Tibial artery (tissue), 4 donors: ENCODE measurements around the gene NPTN.
"Not testable (repeated sequence)": the region's sequence is repeated elsewhere in the genome, so short reads cannot be mapped to it uniquely, and the experiment has no call there.

Experiments
- DNase-seq, 2 donors: peaks; one replicate each; pipeline ENCODE4 v3.0.0-alpha.2; 2019
- H3K27ac ChIP-seq, 2 donors: fragments of 200-600 bp; sonication (generic) in 1 of 2; 1 replicate in 1 of 2; 2 replicates in 1 of 2; pipeline ENCODE4 v1.5.1; 2018 to 2019; ENCODE audit warnings: mild to moderate bottlenecking in 1 of 2
- H3K27me3 ChIP-seq, 2 donors: fragments of 200-600 bp; sonication (generic) in 1 of 2; one replicate each; pipeline versions ENCODE4 v1.5.1 to v1.6.0; 2016 to 2019
- H3K36me3 ChIP-seq, 3 donors: fragments of 200-600 bp; sonication (generic) in 2 of 3; one replicate each; pipeline ENCODE4 v1.5.1; 2016 to 2019; ENCODE audit warnings: mild to moderate bottlenecking in 2 of 3
- H3K4me1 ChIP-seq, 4 donors: fragments of 200-600 bp; sonication (generic) in 2 of 4; 1 replicate in 3 of 4; 2 replicates in 1 of 4; pipeline ENCODE4 v1.5.1; 2016 to 2019
- H3K4me3 ChIP-seq, 2 donors: fragments of 200-600 bp; sonication (generic) in 1 of 2; 1 replicate in 1 of 2; 2 replicates in 1 of 2; pipeline ENCODE4 v1.5.1; 2018 to 2019; ENCODE audit warnings: mild to moderate bottlenecking in 2 of 2
- H3K9me3 ChIP-seq, 3 donors: fragments of 200-600 bp; sonication (generic) in 1 of 3; one replicate each; pipeline ENCODE4 v1.5.1; 2016 to 2019
- intact Hi-C: fragments of 100-400 bp; cut with DNase I; formaldehyde crosslinking; loops from one replicate; pipeline ENCODE4 v1.15.0; 2023; ENCODE audit warnings: low total_unique reads
- TF ChIP-seq, protein P1 (sequence below), 2 experiments: fragments of 200-600 bp in 1 of 2; fragments of 450-650 bp in 1 of 2; IDR thresholded peaks; one replicate each; pipeline ENCODE4 v1.5.1; 2017 to 2019; ENCODE audit warnings: antibody characterized with exemption in 2 of 2, mild to moderate bottlenecking in 1 of 2, moderate library complexity in 1 of 2

NPTN gene

DNA sequence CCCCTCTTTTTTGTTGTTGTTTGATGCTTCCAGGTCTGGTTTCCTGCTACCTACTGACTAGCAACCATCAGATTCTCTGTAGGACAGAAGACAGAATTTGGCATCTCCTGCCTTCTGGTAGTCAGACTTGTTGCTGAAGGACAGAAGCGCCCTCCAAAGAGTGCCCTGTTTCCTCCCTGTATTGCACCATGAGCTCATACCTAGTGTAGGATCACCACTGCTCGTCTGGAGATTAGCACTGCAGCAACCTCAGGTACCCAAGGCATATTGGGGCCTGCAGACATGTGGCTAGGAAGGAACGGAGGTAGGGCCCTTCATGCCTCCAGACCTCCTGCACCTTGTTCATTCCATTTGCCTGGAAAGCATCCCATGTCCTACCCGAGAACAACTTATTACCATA is 78.1 kb downstream of the NPTN start:
- TF ChIP-seq, protein P1, sequence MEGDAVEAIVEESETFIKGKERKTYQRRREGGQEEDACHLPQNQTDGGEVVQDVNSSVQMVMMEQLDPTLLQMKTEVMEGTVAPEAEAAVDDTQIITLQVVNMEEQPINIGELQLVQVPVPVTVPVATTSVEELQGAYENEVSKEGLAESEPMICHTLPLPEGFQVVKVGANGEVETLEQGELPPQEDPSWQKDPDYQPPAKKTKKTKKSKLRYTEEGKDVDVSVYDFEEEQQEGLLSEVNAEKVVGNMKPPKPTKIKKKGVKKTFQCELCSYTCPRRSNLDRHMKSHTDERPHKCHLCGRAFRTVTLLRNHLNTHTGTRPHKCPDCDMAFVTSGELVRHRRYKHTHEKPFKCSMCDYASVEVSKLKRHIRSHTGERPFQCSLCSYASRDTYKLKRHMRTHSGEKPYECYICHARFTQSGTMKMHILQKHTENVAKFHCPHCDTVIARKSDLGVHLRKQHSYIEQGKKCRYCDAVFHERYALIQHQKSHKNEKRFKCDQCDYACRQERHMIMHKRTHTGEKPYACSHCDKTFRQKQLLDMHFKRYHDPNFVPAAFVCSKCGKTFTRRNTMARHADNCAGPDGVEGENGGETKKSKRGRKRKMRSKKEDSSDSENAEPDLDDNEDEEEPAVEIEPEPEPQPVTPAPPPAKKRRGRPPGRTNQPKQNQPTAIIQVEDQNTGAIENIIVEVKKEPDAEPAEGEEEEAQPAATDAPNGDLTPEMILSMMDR (IDR thresholded peaks at IDR 0.05): no peak
- DNase-seq: no peak
- Histone ChIP-seq H3K27ac (no peak overlapping the region), H3K36me3 (peaks cover 23 to 52% (median 33%) of the 10 kb centered on the region in 3 donors), H3K4me1 (no peaks in the 10 kb centered on the region), H3K27me3 (no peaks in the 10 kb centered on the region), H3K4me3 (no peak overlapping the region), H3K9me3 (no peaks in the 10 kb centered on the region)
- intact Hi-C loops: loop anchor here (5.0 kb wide), 1 partner anchor 87 kb away; no protein-coding TSS in a partner anchor

DNA sequence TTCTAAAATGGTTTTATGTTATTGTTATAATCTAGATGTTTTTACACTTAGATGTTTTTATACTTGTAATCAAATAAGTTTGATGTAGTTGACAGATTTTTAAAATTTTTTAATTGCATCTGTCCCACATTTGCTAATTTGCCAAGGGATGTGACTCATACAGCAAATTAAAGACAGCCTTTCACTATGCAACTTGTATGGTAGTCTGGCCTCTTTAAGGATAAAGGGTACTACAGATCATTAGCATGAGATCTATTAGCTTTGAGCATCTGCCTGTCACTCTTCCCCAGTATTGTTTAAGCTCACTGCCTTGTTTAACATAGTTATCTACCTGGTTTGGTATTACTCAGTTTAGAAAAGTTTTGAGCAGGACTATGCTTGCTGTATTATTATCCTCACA is 83.0 kb downstream of the NPTN start:
- TF ChIP-seq, protein P1 (IDR thresholded peaks at IDR 0.05): no peak
- no peaks in the 10 kb centered on the region for H3K4me1 ChIP-seq
- intact Hi-C loops: no loop called here
- no peak overlapping the region for H3K4me3 ChIP-seq
- peaks cover 0 to 5% (median 2%) of the 10 kb centered on the region in 3 donors for H3K36me3 ChIP-seq
- H3K27ac ChIP-seq: no peak overlapping the region
- H3K27me3 ChIP-seq: no peaks in the 10 kb centered on the region
- no peaks in the 10 kb centered on the region for H3K9me3 ChIP-seq
- no peak for DNase-seq

DNA sequence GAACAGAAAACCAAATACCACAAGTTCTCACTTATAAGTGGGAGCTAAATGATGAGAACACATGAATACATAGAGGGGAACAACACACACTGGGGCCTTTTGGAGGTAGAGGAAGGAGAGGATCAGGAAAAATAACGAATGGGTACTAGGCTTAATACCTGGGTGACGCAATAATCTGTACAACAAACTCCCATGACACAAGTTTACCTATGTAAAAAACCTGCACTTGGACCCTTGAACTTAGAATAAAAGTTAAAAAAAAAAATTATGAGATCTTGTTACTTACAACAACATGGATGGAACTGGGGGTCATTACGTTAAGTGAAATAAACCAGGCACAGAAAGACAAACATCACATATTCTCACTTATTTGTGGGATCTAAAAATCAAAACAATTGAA is 84.3 kb downstream of the NPTN start:
- H3K27me3 ChIP-seq, H3K4me3 ChIP-seq, DNase-seq, H3K36me3 ChIP-seq, H3K4me1 ChIP-seq, H3K27ac ChIP-seq, H3K9me3 ChIP-seq, intact Hi-C loops: not testable (repeated sequence)

DNA sequence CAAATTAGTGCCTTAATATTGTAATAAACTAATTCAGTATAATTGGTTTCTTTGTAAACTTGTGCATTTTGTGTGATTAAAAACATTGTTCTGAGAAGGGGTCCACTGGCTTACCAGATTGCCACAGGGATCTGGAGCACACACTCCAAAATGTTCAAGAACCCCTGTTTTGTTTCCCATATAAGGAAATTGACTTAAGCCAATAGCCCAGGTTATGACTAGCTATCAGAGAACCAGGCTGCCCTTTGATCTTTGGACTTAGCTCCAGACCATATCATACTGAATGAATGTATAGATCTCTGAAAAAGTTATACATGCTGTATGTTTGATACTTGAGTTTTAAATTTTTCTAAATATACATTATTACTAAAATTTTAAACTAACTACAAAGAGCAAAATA is 91.7 kb downstream of the NPTN start:
- Histone ChIP-seq H3K36me3 (no peaks in the 10 kb centered on the region), H3K4me3 (no peak overlapping the region), H3K27me3 (no peaks in the 10 kb centered on the region), H3K9me3 (no peaks in the 10 kb centered on the region), H3K27ac (no peak overlapping the region), H3K4me1 (no peaks in the 10 kb centered on the region)
- TF ChIP-seq, protein P1 (IDR thresholded peaks at IDR 0.05): no peak
- no peak for DNase-seq
- intact Hi-C loops: no loop called here

DNA sequence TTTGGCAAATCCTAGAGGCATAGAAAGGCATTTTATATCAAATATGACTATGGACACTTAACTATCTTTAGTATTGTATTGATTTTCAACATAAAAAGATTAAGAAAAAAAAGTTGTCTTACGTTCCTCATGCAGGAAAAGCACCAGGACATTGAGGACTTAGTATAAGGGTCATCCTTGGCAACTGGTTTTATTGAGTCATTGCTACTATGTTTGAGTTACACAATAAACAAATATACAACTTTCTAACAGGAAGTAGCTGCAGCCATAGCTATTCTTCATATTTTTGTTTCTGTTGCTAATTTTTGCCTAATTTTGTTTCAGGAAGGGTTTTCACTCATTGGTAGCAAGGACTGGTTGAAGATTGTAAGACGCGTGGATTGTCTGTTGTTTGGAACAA is 93.0 kb downstream of the NPTN start:
- intact Hi-C loops: no loop called here
- H3K4me1 ChIP-seq: no peaks in the 10 kb centered on the region
- H3K27me3 ChIP-seq: no peaks in the 10 kb centered on the region
- TF ChIP-seq, protein P1 (IDR thresholded peaks at IDR 0.05): no peak
- H3K4me3 ChIP-seq: no peak overlapping the region
- H3K27ac ChIP-seq: no peak overlapping the region
- H3K9me3 ChIP-seq: no peaks in the 10 kb centered on the region
- H3K36me3 ChIP-seq: no peaks in the 10 kb centered on the region
- DNase-seq: no peak

DNA sequence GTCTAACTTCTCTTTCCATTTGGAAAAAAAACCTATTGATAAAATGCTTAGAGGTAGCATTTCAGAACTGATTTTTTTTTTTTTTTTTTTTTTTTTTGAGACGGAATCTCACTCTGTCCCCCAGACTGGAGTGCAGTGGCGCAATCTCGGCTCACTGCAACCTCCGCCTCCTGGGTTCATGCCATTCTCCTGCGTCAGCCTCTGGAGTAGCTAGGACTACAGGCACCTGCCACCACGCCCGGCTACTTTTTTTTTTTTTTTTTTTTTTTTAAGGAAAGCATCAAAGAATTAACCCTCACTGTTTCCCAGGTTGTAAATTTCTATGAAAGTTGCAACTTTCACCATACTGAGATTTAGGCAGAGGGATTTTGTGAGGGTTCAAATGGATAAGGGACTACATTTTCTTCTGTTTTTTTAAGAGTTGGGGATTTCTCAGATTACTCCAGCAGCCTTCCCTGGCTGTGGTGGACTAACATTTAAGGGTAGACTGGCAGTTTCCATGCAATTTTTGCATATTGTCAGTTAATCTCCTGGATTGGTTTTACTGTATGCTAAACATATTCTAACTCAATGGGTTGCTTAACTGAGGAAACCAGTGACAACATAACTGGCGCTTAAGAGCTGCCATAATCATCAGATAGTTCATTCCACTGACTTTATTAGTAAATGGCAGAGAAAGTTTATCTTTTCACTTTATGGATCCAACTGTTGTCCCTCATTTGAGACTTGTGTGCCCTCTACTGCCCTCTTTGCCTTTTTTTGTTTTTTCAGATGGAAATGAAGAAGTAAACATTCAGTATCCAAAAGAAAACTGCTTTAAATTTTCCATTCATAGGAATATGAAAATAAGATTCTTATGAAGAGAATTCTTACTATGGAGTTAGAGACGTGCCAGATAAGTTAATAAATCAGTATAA is 93.7 kb downstream of the NPTN start:
- H3K36me3 ChIP-seq: no peaks in the 10 kb centered on the region
- DNase-seq: no peak
- no peak overlapping the region for H3K27ac ChIP-seq
- H3K27me3 ChIP-seq: no peaks in the 10 kb centered on the region
- H3K4me3 ChIP-seq: no peak overlapping the region
- H3K4me1 ChIP-seq: no peaks in the 10 kb centered on the region
- intact Hi-C loops: no loop called here
- TF ChIP-seq, protein P1 (IDR thresholded peaks at IDR 0.05): no peak
- H3K9me3 ChIP-seq: no peaks in the 10 kb centered on the region
